ENCODE measurements around the gene LOXL4.

Gene LOXL4

DNA sequence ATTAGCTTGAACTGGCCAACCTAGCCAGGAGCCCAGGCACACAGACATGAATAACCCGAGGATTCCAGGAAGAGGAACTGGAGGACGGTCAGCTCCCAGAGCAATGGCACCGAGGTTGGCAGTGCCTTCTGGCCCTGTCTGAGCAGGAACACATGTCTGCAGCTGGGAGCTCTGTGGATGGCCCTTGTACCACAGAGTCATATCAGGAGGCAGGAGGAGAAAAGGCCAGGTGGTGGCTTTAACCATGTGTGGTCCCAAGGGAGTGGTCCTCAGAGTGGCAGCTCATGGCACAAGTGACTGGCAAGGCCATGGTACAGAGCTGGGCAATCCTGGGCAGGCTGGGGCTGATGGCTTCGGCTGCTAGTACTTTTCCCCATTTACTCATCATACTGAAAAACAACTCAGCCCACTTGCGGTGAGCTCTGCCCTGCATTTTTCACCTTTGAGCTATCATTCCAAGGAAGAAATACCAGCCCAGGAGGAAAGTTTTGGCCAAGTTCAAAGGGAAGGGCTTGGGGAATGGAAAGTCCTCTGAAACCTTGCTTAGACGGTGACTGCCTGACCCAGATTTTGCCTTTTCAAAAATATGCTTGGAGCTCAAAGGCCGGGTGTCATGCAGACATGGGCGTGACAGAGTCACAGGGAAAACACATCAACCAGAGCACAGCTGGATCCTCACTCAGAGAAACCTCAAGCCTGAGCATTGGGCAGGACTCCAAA lies 25.7 kb upstream of the LOXL4 start:
- peaks cover 25% of the 10 kb centered on the region for H3K4me1 ChIP-seq (ENCODE audit: insufficient read depth, low read length)
- H3K9ac ChIP-seq (ENCODE audit: low read length), result no peak overlapping the region
- no peaks in the 10 kb centered on the region for H3K36me3 ChIP-seq (ENCODE audit: insufficient read depth, low read length)
- H3K27me3 ChIP-seq (ENCODE audit: control insufficient read depth in 1 of 2, insufficient read depth in 2 of 2, low read length in 2 of 2), result no peaks in the 10 kb centered on the region
- no peak overlapping the region for H3K4me3 ChIP-seq (ENCODE audit: low read depth in 1 of 2, low read length in 2 of 2)
- no peaks in the 10 kb centered on the region for H3K9me3 ChIP-seq (ENCODE audit: low read length)
- H3K27ac ChIP-seq (ENCODE audit: low read depth, low read length), result no peak overlapping the region

DNA sequence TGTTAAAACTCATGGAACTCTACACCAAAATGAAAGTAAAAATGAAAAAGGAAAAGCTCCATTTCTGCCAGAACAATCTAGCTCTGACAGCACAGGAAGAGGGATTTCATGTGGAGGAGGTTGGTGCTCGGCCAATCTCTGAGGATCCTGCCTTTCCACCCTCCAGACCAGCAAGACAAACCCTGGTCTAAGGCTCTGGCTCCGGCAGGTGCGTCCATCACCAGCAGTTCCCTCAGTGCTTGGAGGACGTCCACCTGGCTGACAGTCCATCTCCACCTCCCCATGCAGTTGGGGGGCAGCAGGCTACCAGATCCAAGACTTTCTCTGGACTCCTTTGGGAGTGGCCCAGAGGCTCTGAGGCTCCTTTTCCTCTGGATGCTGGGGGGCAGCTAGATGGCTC lies 25.0 kb upstream of the LOXL4 start:
- peaks cover 25% of the 10 kb centered on the region for H3K4me1 ChIP-seq (ENCODE audit: insufficient read depth, low read length)
- H3K9me3 ChIP-seq (ENCODE audit: low read length), result no peaks in the 10 kb centered on the region

DNA sequence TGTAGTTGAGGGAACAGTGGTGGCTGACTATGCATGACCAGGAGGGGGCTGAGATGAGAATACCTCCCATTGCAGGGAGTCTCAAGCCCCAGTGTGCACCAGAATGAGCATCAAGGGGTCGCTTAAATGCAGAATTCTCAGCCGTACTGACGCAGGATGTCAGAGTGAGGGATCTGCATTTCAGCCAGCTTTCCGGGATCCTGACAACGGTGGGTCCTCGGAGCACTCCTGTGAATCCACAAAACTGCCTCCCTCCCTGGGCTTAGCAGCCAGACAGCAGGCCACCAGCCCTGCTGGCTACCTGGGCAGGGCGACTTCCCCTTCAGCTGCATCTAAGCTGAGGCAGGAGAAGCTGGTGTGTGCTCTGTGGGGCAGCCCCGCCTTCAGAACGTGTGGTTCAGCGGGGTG lies 21.8 kb upstream of the LOXL4 start:
- Histone ChIP-seq H3K9me3 (ENCODE audit: low read length) (no peaks in the 10 kb centered on the region), H3K4me1 (ENCODE audit: insufficient read depth, low read length) (peaks cover 11% of the 10 kb centered on the region), H3K27ac (ENCODE audit: low read depth, low read length) (no peak overlapping the region), H3K9ac (ENCODE audit: low read length) (no peak overlapping the region), H3K36me3 (ENCODE audit: insufficient read depth, low read length) (no peaks in the 10 kb centered on the region), H3K27me3 (ENCODE audit: control insufficient read depth in 1 of 2, insufficient read depth in 2 of 2, low read length in 2 of 2) (no peaks in the 10 kb centered on the region), H3K4me3 (ENCODE audit: low read depth in 1 of 2, low read length in 2 of 2) (no peak overlapping the region)

More for the DNA sequence above, 25.0 kb upstream of the LOXL4 start:
- H3K4me3 ChIP-seq (ENCODE audit: low read depth in 1 of 2, low read length in 2 of 2), result no peak overlapping the region
- H3K27me3 ChIP-seq (ENCODE audit: control insufficient read depth in 1 of 2, insufficient read depth in 2 of 2, low read length in 2 of 2), result no peaks in the 10 kb centered on the region
- H3K27ac ChIP-seq (ENCODE audit: low read depth, low read length), result no peak overlapping the region
- H3K36me3 ChIP-seq (ENCODE audit: insufficient read depth, low read length), result no peaks in the 10 kb centered on the region
- no peak overlapping the region for H3K9ac ChIP-seq (ENCODE audit: low read length)

DNA sequence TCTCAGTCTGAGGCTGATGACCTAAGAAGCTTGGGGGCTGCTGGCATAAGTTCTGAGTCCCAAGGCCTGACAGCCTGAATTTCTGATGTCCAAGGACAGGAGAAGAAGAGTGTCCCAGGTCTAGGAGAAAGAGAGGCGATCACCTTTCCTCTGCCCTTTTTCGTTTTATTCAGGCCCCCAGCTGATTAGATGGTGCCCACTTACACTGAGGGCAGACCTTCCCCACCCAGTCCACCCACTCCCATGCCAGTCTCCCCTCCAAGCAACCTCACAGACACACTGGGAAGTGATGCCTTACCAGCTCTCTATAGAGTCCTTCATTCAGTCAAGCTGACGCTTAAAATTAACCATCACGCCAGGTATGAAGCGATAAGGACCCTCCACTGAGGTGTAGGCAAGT lies 19.3 kb upstream of the LOXL4 start:
- H3K9ac ChIP-seq (ENCODE audit: low read length), result no peak overlapping the region
- H3K4me1 ChIP-seq (ENCODE audit: insufficient read depth, low read length), result no peaks in the 10 kb centered on the region
- H3K27ac ChIP-seq (ENCODE audit: low read depth, low read length), result no peak overlapping the region
- no peaks in the 10 kb centered on the region for H3K9me3 ChIP-seq (ENCODE audit: low read length)
- H3K4me3 ChIP-seq (ENCODE audit: low read depth in 1 of 2, low read length in 2 of 2), result no peak overlapping the region
- no peaks in the 10 kb centered on the region for H3K27me3 ChIP-seq (ENCODE audit: control insufficient read depth in 1 of 2, insufficient read depth in 2 of 2, low read length in 2 of 2)
- no peaks in the 10 kb centered on the region for H3K36me3 ChIP-seq (ENCODE audit: insufficient read depth, low read length)

DNA sequence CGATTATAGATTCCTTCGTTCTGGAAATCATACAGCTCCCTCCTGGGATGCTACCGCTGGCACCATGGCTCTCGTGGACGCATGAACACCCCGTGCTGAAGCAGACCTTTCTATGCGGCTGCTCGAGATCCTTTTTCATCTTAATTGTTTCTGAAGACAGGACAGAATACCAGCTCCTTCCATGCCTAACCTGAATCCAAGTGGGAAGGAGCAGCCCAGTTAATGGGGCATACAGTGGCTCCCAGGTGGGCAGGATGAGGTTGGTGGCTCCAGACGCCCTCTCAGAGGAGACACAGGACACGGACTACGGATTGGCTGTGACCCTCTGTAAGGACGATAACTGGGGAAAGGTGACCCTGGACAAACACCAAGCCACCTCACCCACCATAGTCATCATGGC lies 18.4 kb upstream of the LOXL4 start:
- H3K36me3 ChIP-seq (ENCODE audit: insufficient read depth, low read length), result no peaks in the 10 kb centered on the region

DNA sequence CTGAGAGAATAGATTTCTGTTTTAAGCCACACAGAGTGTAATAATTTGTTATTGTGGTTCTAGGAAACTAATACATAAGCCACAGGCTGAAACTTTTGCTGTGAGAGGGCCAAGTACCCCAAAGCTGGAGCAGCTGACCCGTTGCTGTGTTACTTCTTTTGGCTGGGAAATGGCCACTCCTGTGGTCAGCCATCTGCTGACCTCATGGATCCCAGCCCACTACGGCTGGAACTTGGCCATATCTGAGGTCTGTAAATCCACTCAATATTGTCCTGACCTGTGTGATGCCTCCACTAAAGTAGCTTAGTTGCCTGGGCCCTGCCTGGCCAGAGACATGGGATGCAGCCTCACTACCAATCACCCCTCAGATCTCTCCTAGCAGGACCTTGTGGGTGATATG lies 17.4 kb upstream of the LOXL4 start:
- Histone ChIP-seq H3K36me3 (ENCODE audit: insufficient read depth, low read length) (no peaks in the 10 kb centered on the region), H3K4me3 (ENCODE audit: low read depth in 1 of 2, low read length in 2 of 2) (no peak overlapping the region), H3K9me3 (ENCODE audit: low read length) (no peaks in the 10 kb centered on the region), H3K27me3 (ENCODE audit: control insufficient read depth in 1 of 2, insufficient read depth in 2 of 2, low read length in 2 of 2) (no peaks in the 10 kb centered on the region), H3K27ac (ENCODE audit: low read depth, low read length) (no peak overlapping the region), H3K9ac (ENCODE audit: low read length) (no peak overlapping the region), H3K4me1 (ENCODE audit: insufficient read depth, low read length) (no peaks in the 10 kb centered on the region)

More for the DNA sequence above, 18.4 kb upstream of the LOXL4 start:
- no peak overlapping the region for H3K9ac ChIP-seq (ENCODE audit: low read length)
- H3K27ac ChIP-seq (ENCODE audit: low read depth, low read length), result no peak overlapping the region
- no peak overlapping the region for H3K4me3 ChIP-seq (ENCODE audit: low read depth in 1 of 2, low read length in 2 of 2)
- no peaks in the 10 kb centered on the region for H3K27me3 ChIP-seq (ENCODE audit: control insufficient read depth in 1 of 2, insufficient read depth in 2 of 2, low read length in 2 of 2)
- no peaks in the 10 kb centered on the region for H3K4me1 ChIP-seq (ENCODE audit: insufficient read depth, low read length)
- H3K9me3 ChIP-seq (ENCODE audit: low read length), result no peaks in the 10 kb centered on the region

DNA sequence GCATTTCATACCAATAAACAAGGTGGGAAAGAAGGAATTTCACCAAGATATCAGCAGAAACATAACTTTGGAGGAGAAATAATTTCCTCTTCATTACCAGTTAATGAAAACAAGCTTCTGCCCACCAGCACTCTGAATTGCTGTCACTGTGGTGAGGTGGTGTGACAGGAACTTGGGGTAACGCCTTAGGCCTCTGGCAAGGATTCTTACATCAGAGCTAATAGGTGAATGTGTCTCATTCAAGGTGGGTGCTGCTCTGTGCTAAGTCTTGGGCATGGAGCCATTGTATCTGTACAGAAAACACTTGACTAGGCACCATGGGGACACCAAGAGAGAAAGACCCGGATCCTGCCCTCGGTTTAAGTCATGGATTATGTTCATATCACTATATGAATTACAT lies 8.3 kb upstream of the LOXL4 start:
- no peaks in the 10 kb centered on the region for H3K9me3 ChIP-seq (ENCODE audit: low read length)
- no peak overlapping the region for H3K9ac ChIP-seq (ENCODE audit: low read length)
- no peaks in the 10 kb centered on the region for H3K4me1 ChIP-seq (ENCODE audit: insufficient read depth, low read length)
- no peak overlapping the region for H3K27ac ChIP-seq (ENCODE audit: low read depth, low read length)
- no peaks in the 10 kb centered on the region for H3K27me3 ChIP-seq (ENCODE audit: control insufficient read depth in 1 of 2, insufficient read depth in 2 of 2, low read length in 2 of 2)
- H3K4me3 ChIP-seq (ENCODE audit: low read depth in 1 of 2, low read length in 2 of 2), result no peak overlapping the region
- no peaks in the 10 kb centered on the region for H3K36me3 ChIP-seq (ENCODE audit: insufficient read depth, low read length)

DNA sequence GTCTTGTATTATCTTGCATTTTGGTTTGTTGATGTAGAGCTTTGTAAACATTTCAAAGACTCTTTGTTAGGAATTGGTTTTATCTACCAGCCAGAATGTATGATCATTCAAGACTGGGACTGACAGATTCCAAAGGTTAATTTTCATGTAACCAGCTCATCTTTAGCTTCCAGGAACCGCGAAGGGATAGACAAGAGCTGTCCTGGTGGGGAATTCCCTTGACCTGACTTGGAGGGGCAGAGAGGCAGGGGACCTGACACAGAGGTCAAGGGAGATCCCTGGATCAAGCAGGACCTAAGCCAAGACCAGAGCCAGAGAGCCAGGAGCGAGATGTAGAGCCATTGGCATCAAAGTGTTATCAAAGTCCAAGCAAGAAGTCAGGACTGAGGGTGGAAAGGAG lies 6.6 kb upstream of the LOXL4 start:
- no peak overlapping the region for H3K9ac ChIP-seq (ENCODE audit: low read length)
- H3K4me1 ChIP-seq (ENCODE audit: insufficient read depth, low read length), result peaks cover 8% of the 10 kb centered on the region
- H3K9me3 ChIP-seq (ENCODE audit: low read length), result no peaks in the 10 kb centered on the region
- no peak overlapping the region for H3K4me3 ChIP-seq (ENCODE audit: low read depth in 1 of 2, low read length in 2 of 2)
- H3K36me3 ChIP-seq (ENCODE audit: insufficient read depth, low read length), result no peaks in the 10 kb centered on the region
- no peaks in the 10 kb centered on the region for H3K27me3 ChIP-seq (ENCODE audit: control insufficient read depth in 1 of 2, insufficient read depth in 2 of 2, low read length in 2 of 2)
- H3K27ac ChIP-seq (ENCODE audit: low read depth, low read length), result no peak overlapping the region

DNA sequence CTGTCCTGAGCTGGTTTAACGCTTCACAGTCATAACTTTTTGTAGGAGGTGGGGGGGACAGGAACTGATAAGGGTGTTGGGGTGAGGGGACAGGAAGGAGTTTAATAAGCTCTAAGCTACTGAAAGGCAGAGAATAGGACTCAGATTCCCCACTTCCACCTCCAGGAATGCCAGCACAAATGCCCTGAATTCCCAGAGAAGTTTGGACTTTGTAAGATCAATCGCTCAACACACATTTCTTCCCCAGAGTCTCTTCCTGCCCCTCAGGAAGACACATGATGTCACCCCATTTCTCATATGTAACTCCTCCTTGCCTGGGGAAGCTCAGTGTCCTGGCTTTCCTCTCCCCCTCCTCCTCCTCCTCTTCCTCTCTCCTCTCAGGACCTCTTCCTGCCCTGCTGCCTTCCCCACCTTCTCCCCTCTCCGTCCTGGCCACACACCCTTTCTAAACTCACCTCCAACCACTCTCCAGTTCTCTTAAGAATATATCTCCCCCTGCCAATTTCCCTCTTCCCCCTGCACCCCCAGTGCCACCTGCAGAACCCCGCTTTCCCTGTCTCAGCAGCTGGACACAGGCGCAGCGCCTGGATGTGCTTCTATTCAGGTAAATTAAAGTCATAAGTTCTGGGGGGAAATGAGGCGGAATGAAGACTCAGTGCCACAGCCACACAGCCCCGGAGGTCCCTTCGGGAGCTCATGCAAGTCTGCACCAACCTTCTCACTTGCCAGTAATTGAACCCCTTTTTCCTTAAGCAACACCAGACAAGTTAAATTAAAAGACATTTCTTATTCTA lies 5.3 kb upstream of the LOXL4 start:
- H3K27me3 ChIP-seq (ENCODE audit: control insufficient read depth in 1 of 2, insufficient read depth in 2 of 2, low read length in 2 of 2), result no peaks in the 10 kb centered on the region
- H3K27ac ChIP-seq (ENCODE audit: low read depth, low read length), result no peak overlapping the region
- no peak overlapping the region for H3K9ac ChIP-seq (ENCODE audit: low read length)
- H3K36me3 ChIP-seq (ENCODE audit: insufficient read depth, low read length), result no peaks in the 10 kb centered on the region
- H3K4me3 ChIP-seq (ENCODE audit: low read depth in 1 of 2, low read length in 2 of 2), result no peak overlapping the region
- H3K4me1 ChIP-seq (ENCODE audit: insufficient read depth, low read length), result peaks cover 16% of the 10 kb centered on the region
- H3K9me3 ChIP-seq (ENCODE audit: low read length), result no peaks in the 10 kb centered on the region

DNA sequence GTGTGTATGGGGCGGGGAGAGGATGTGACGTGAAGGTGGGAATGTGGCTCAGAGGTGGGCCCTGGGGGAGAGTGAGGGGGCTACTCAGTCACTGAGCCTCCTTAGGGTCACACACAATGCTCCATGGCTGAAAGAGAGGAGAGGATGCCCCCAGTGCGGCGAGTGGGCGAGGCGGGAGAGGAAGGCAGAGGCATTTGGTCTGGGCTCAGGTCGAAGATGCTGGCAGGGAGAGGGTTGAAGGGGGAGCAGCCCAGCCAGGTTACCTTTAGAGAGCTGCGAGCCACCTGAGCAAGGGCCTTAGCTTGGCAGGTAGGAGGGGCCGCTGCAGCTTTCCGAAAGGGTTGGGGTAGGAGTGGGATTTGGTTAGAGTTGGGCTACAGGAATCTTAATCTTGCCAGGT lies 4.7 kb upstream of the LOXL4 start:
- Histone ChIP-seq H3K4me3 (ENCODE audit: low read depth in 1 of 2, low read length in 2 of 2) (no peak overlapping the region), H3K9me3 (ENCODE audit: low read length) (no peaks in the 10 kb centered on the region), H3K27ac (ENCODE audit: low read depth, low read length) (no peak overlapping the region), H3K27me3 (ENCODE audit: control insufficient read depth in 1 of 2, insufficient read depth in 2 of 2, low read length in 2 of 2) (no peaks in the 10 kb centered on the region), H3K36me3 (ENCODE audit: insufficient read depth, low read length) (no peaks in the 10 kb centered on the region), H3K4me1 (ENCODE audit: insufficient read depth, low read length) (peaks cover 18% of the 10 kb centered on the region), H3K9ac (ENCODE audit: low read length) (no peak overlapping the region)

DNA sequence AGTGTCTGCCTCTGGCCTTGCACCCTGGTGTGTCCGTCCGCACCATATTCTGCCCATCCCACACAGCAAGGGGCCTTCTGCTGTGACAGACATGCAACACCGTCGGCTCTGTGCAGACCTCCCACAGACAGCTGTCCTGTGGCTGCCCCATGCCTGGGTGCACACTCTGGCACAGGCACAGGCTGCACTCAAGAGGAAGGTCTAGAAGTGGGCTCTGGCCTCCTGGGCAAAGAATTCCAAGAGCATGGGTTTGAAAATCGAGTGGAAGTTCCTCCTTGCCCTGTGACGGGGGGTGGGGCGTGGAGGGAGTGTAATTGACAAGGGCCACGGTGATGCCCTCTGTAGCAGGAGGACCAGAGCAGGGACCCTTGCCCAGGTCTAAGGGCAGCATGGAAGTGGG lies 4.3 kb upstream of the LOXL4 start:
- Histone ChIP-seq H3K9ac (ENCODE audit: low read length) (no peak overlapping the region), H3K27me3 (ENCODE audit: control insufficient read depth in 1 of 2, insufficient read depth in 2 of 2, low read length in 2 of 2) (no peaks in the 10 kb centered on the region), H3K4me1 (ENCODE audit: insufficient read depth, low read length) (peaks cover 22% of the 10 kb centered on the region), H3K4me3 (ENCODE audit: low read depth in 1 of 2, low read length in 2 of 2) (no peak overlapping the region), H3K36me3 (ENCODE audit: insufficient read depth, low read length) (no peaks in the 10 kb centered on the region), H3K9me3 (ENCODE audit: low read length) (no peaks in the 10 kb centered on the region), H3K27ac (ENCODE audit: low read depth, low read length) (no peak overlapping the region)

DNA sequence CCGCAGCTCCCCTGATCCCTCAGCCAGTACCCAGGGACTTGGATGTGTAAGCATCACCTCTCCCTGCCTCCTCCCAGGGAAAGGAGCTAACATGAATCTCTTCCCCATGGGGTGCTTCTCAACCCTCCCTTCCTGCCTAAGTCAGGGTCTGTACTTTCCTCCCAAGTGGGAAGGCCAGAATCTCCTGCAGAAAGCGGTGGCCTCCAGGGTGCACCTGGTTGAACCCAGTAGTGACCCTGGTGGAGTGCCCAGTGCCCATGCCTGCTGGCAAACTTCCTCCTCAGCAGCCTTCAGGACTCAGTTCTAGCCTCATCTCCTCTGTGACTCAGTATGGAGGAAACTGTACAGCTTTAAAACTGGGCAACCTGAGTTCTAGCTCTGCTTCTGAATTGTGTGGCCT lies 2.8 kb upstream of the LOXL4 start:
- peaks cover 35% of the 10 kb centered on the region for H3K4me1 ChIP-seq (ENCODE audit: insufficient read depth, low read length)
- no peak overlapping the region for H3K4me3 ChIP-seq (ENCODE audit: low read depth in 1 of 2, low read length in 2 of 2)
- no peaks in the 10 kb centered on the region for H3K9me3 ChIP-seq (ENCODE audit: low read length)
- H3K9ac ChIP-seq (ENCODE audit: low read length), result no peak overlapping the region
- H3K36me3 ChIP-seq (ENCODE audit: insufficient read depth, low read length), result no peaks in the 10 kb centered on the region
- no peaks in the 10 kb centered on the region for H3K27me3 ChIP-seq (ENCODE audit: control insufficient read depth in 1 of 2, insufficient read depth in 2 of 2, low read length in 2 of 2)
- no peak overlapping the region for H3K27ac ChIP-seq (ENCODE audit: low read depth, low read length)
